Mesendoderm (in vitro differentiated cells): ENCODE results near the gene CHCHD5.

Experiments used
- DNase-seq: peaks from one replicate; pipeline ENCODE4 v3.0.0; 2013
- H2AK5ac ChIP-seq: 2 replicates; pipeline ENCODE4 v1.6.1; 2013; ENCODE audit warnings: low read length, inconsistent platforms
- H2BK120ac ChIP-seq: 2 replicates; pipeline ENCODE4 v1.6.1; 2013; ENCODE audit warnings: low read depth, mild to moderate bottlenecking, low read length, moderate library complexity, mixed read lengths
- H2BK15ac ChIP-seq: replicated peaks from 2 replicates; pipeline ENCODE4 v1.6.1; 2013; ENCODE audit warnings: low read depth, mild to moderate bottlenecking, moderate library complexity
- H2BK5ac ChIP-seq: 2 replicates; pipeline ENCODE4 v1.6.1; 2013; ENCODE audit warnings: low read length, inconsistent platforms
- H3K18ac ChIP-seq: 2 replicates; pipeline ENCODE4 v1.6.1; 2013; ENCODE audit warnings: mild to moderate bottlenecking, low read length, mixed read lengths
- H3K23ac ChIP-seq: one replicate; pipeline ENCODE4 v1.6.1; 2013; ENCODE audit warnings: low read length
- H3K27ac ChIP-seq: 2 replicates; pipeline ENCODE4 v1.5.1; 2013; ENCODE audit warnings: low read depth, mild to moderate bottlenecking, inconsistent platforms, low read length, moderate library complexity
- H3K27me3 ChIP-seq: 2 replicates; pipeline ENCODE4 v1.6.1; 2013; ENCODE audit warnings: low read length, control low read depth, mild to moderate bottlenecking, inconsistent platforms; ENCODE audit not compliant: insufficient read depth, poor library complexity
- H3K36me3 ChIP-seq: 2 replicates; pipeline ENCODE4 v1.6.1; 2013; ENCODE audit warnings: low read length, inconsistent platforms; ENCODE audit not compliant: control insufficient read depth, insufficient read depth
- H3K4ac ChIP-seq: one replicate; pipeline ENCODE4 v1.6.1; 2013; ENCODE audit warnings: low read depth, mild to moderate bottlenecking, low read length, moderate library complexity
- H3K4me1 ChIP-seq: 2 replicates; pipeline ENCODE4 v1.6.1; 2013; ENCODE audit warnings: low read depth, low read length, inconsistent platforms; ENCODE audit not compliant: control insufficient read depth
- H3K4me2 ChIP-seq: 2 replicates; pipeline ENCODE4 v1.6.1; 2013; ENCODE audit warnings: low read length
- H3K4me3 ChIP-seq: 2 replicates; pipeline ENCODE4 v1.5.1; 2013; ENCODE audit warnings: mild to moderate bottlenecking, low read length
- H3K56ac ChIP-seq: one replicate; pipeline ENCODE4 v1.6.1; 2013; ENCODE audit warnings: low read length
- H3K79me1 ChIP-seq: 2 replicates; pipeline ENCODE4 v1.6.1; 2013; ENCODE audit warnings: low read length, inconsistent platforms
- H3K79me2 ChIP-seq: 2 replicates; pipeline ENCODE4 v1.6.1; 2013; ENCODE audit warnings: mild to moderate bottlenecking, low read length; ENCODE audit not compliant: control insufficient read depth, insufficient read depth
- H3K9ac ChIP-seq: 2 replicates; pipeline ENCODE4 v1.6.1; 2013; ENCODE audit warnings: low read length, inconsistent platforms
- H4K5ac ChIP-seq: one replicate; pipeline ENCODE4 v1.6.1; 2013; ENCODE audit warnings: low read length
- H4K8ac ChIP-seq: one replicate; pipeline ENCODE4 v1.6.1; 2013; ENCODE audit warnings: low read depth, mild to moderate bottlenecking, control low read depth, low read length, moderate library complexity
- WGBS: extraction: QIAGEN DNeasy Blood & Tissue Kit; methylation state at CpG from one replicate; pipeline ENCODE4 v1.1.7; 2013; ENCODE audit warnings: low lambda C conversion rate, missing lambda C conversion rate; ENCODE audit not compliant: insufficient coverage; ENCODE audit errors: extremely low coverage; 5-methylcytosine and 5-hydroxymethylcytosine counted together

Gene CHCHD5

GRCh38 chr2:112627060-112628040 lies 42.9 kb downstream of the CHCHD5 start:
- no peak overlapping the region for H2BK15ac ChIP-seq
- H3K79me1 ChIP-seq: no peaks in the 10 kb centered on the region
- peaks cover 14% of the 10 kb centered on the region for H3K4me1 ChIP-seq
- no peak overlapping the region for H3K23ac ChIP-seq
- H4K5ac ChIP-seq: no peak overlapping the region
- DNase-seq: no peak
- H3K4ac ChIP-seq: no peak overlapping the region
- no peak overlapping the region for H2AK5ac ChIP-seq
- no peak overlapping the region for H2BK5ac ChIP-seq
- no peak overlapping the region for H3K4me3 ChIP-seq
- H3K79me2 ChIP-seq: no peaks in the 10 kb centered on the region
- no peak overlapping the region for H3K18ac ChIP-seq
- no peak overlapping the region for H2BK120ac ChIP-seq
- H4K8ac ChIP-seq: no peak overlapping the region
- no peak overlapping the region for H3K56ac ChIP-seq
- no peaks in the 10 kb centered on the region for H3K36me3 ChIP-seq
- no peak overlapping the region for H3K27ac ChIP-seq
- WGBS: no CpG with 5 or more reads among the region's 10 CpGs
- H3K9ac ChIP-seq: no peak overlapping the region
- no peaks in the 10 kb centered on the region for H3K27me3 ChIP-seq
- no peak overlapping the region for H3K4me2 ChIP-seq

DNA sequence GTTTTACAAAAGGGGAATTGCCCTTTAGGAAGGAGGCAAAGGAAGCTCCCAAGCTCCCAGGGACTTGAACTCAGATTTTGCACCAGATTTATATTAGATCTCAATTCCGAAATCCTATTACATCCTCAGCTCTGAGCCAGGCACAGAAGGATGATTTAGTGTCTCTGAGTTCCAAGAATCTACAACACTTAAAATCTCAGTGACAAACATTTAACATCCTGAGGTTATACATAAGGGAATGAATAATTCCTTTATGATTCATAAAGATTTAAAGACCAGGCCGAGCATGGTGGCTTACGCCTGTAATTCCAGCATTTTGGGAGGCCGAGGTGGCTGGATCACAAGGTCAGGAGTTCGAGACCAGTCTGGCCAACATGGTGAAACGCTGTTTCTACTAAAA lies 44.8 kb downstream of the CHCHD5 start:
- Histone ChIP-seq H2AK5ac (no peak overlapping the region), H3K23ac (no peak overlapping the region), H3K4ac (no peak overlapping the region), H3K27ac (no peak overlapping the region), H3K4me3 (no peak overlapping the region), H2BK120ac (no peak overlapping the region), H3K56ac (no peak overlapping the region), H3K79me1 (no peaks in the 10 kb centered on the region), H3K4me2 (no peak overlapping the region), H3K4me1 (peaks cover 14% of the 10 kb centered on the region), H3K9ac (no peak overlapping the region), H4K8ac (no peak overlapping the region), H3K79me2 (no peaks in the 10 kb centered on the region), H4K5ac (no peak overlapping the region), H2BK5ac (no peak overlapping the region), H3K36me3 (no peaks in the 10 kb centered on the region), H2BK15ac (no peak overlapping the region), H3K18ac (no peak overlapping the region), H3K27me3 (no peaks in the 10 kb centered on the region)
- no peak for DNase-seq
- no CpG with 5 or more reads among the region's 6 CpGs for WGBS

GRCh38 chr2:112629823-112630222 lies 45.4 kb downstream of the CHCHD5 start:
- H3K27ac ChIP-seq: no peak overlapping the region
- H3K9ac ChIP-seq: no peak overlapping the region
- peak overlapping the region; percentile 0 for H3K18ac ChIP-seq
- H2AK5ac ChIP-seq: no peak overlapping the region
- DNase-seq: no peak
- H4K8ac ChIP-seq: no peak overlapping the region
- no peak overlapping the region for H2BK5ac ChIP-seq
- H3K4me1 ChIP-seq: peaks cover 14% of the 10 kb centered on the region
- no peaks in the 10 kb centered on the region for H3K79me1 ChIP-seq
- no peaks in the 10 kb centered on the region for H3K36me3 ChIP-seq
- H3K4me3 ChIP-seq: no peak overlapping the region
- H2BK15ac ChIP-seq: peak overlapping the region; percentile 61
- no peak overlapping the region for H3K23ac ChIP-seq
- H3K4me2 ChIP-seq: no peak overlapping the region
- no CpG with 5 or more reads among the region's 8 CpGs for WGBS
- no peak overlapping the region for H2BK120ac ChIP-seq
- H3K4ac ChIP-seq: no peak overlapping the region
- H3K56ac ChIP-seq: peak overlapping the region; percentile 66
- H3K27me3 ChIP-seq: no peaks in the 10 kb centered on the region
- no peak overlapping the region for H4K5ac ChIP-seq
- no peaks in the 10 kb centered on the region for H3K79me2 ChIP-seq

DNA sequence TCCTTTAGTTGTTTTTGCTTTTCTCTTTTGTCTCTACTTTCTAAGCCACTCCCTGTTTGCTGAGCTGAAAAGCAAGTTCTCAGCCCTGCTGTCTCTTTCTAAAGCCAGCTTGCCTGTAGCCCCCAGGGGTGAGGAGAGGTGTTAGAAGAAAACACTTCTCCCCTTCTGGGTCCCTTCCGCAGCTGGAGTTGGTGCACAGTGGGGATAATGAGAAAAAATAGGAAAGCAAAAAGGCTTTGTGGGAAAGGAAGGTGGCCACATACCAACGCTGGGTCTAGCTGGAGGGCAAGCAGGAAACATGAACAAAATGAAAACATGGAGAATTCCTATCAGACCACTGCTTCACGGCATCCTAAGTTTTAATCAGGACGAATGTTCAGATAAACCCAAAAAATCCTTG lies 45.9 kb downstream of the CHCHD5 start:
- no peak overlapping the region for H4K5ac ChIP-seq
- H2AK5ac ChIP-seq: no peak overlapping the region
- H3K4ac ChIP-seq: no peak overlapping the region
- H3K4me2 ChIP-seq: no peak overlapping the region
- no peak overlapping the region for H2BK120ac ChIP-seq
- no peak for DNase-seq
- H3K27me3 ChIP-seq: no peaks in the 10 kb centered on the region
- H3K79me2 ChIP-seq: no peaks in the 10 kb centered on the region
- WGBS: no CpG with 5 or more reads among the region's 4 CpGs
- no peak overlapping the region for H2BK5ac ChIP-seq
- H3K23ac ChIP-seq: no peak overlapping the region
- H3K36me3 ChIP-seq: no peaks in the 10 kb centered on the region
- peaks cover 14% of the 10 kb centered on the region for H3K4me1 ChIP-seq
- H2BK15ac ChIP-seq: no peak overlapping the region
- no peak overlapping the region for H3K9ac ChIP-seq
- H3K27ac ChIP-seq: no peak overlapping the region
- H3K56ac ChIP-seq: peak overlapping the region; percentile 66
- no peak overlapping the region for H4K8ac ChIP-seq
- H3K79me1 ChIP-seq: no peaks in the 10 kb centered on the region
- no peak overlapping the region for H3K18ac ChIP-seq
- no peak overlapping the region for H3K4me3 ChIP-seq

DNA sequence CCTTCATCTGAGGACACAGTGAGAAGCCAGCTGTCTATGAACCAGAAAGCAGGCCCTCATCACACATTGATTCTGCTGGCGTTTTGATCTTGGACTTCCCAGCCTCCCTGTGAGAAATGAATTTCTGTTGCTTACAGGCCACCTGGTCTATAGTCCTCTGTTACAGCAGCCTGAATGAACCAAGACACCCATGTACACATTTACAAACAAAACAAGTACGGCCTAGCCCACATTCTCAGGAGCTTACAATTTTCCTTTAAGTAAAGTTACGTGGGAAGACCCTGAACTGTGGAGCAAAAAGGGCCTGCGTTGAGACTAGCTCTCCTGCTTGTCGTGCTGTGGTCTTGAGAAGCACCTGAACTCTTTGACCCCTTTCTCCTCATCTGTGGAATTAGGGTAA lies 49.3 kb downstream of the CHCHD5 start:
- Histone ChIP-seq H3K4ac (no peak overlapping the region), H3K23ac (no peak overlapping the region), H3K79me1 (no peaks in the 10 kb centered on the region), H4K5ac (no peak overlapping the region), H3K27ac (no peak overlapping the region), H3K36me3 (no peaks in the 10 kb centered on the region), H4K8ac (no peak overlapping the region), H2BK15ac (no peak overlapping the region), H2BK120ac (no peak overlapping the region), H2BK5ac (no peak overlapping the region), H3K4me1 (peaks cover 14% of the 10 kb centered on the region), H3K56ac (no peak overlapping the region), H3K4me3 (no peak overlapping the region), H3K79me2 (no peaks in the 10 kb centered on the region), H3K9ac (no peak overlapping the region), H3K4me2 (no peak overlapping the region), H2AK5ac (no peak overlapping the region), H3K18ac (no peak overlapping the region), H3K27me3 (no peaks in the 10 kb centered on the region)
- DNase-seq: no peak
- no CpG with 5 or more reads among the region's 5 CpGs for WGBS
